GM06990 (cell line): ENCODE results near the gene KPNA4.

ENCODE experiments used
- DNase-seq: peaks from one replicate; pipeline ENCODE4 v3.0.0-alpha.2; 2011; ENCODE audit not compliant: insufficient read length; ENCODE audit errors: extremely low read depth
- H3K27me3 ChIP-seq: replicated peaks from 2 replicates; pipeline ENCODE4 v1.6.0; 2011; ENCODE audit warnings: low read length; ENCODE audit not compliant: control insufficient read depth, insufficient read depth
- H3K36me3 ChIP-seq: 2 replicates; pipeline ENCODE4 v1.5.1; 2011; ENCODE audit warnings: low read length; ENCODE audit not compliant: control insufficient read depth, insufficient read depth
- H3K4me3 ChIP-seq: replicated peaks from 2 replicates; pipeline ENCODE4 v1.5.1; 2011; ENCODE audit warnings: low read depth, mild to moderate bottlenecking, control low read depth, low read length
- CTCF ChIP-seq: IDR thresholded peaks from 2 replicates; pipeline ENCODE4 v1.5.1; 2011; ENCODE audit warnings: low read length, control low read depth, mild to moderate bottlenecking, inconsistent platforms; ENCODE audit not compliant: insufficient read depth, poor library complexity, severe bottlenecking

Gene KPNA4

GRCh38 chr3:160474416-160474838 is 90.9 kb downstream of the KPNA4 start:
- no peaks in the 10 kb centered on the region for H3K27me3 ChIP-seq
- H3K36me3 ChIP-seq: no peaks in the 10 kb centered on the region
- H3K4me3 ChIP-seq: no peak overlapping the region
- DNase-seq: no peak
- TF ChIP-seq CTCF: no peak

GRCh38 chr3:160473978-160474377 is 91.4 kb downstream of the KPNA4 start:
- no peak overlapping the region for H3K4me3 ChIP-seq
- no peaks in the 10 kb centered on the region for H3K36me3 ChIP-seq
- no peak for TF ChIP-seq CTCF
- no peak for DNase-seq
- H3K27me3 ChIP-seq: no peaks in the 10 kb centered on the region

GRCh38 chr3:160473221-160473620 is 92.2 kb downstream of the KPNA4 start:
- H3K27me3 ChIP-seq: no peaks in the 10 kb centered on the region
- H3K4me3 ChIP-seq: no peak overlapping the region
- DNase-seq: no peak
- no peak for TF ChIP-seq CTCF
- H3K36me3 ChIP-seq: no peaks in the 10 kb centered on the region

GRCh38 chr3:160472344-160472743 is 93.0 kb downstream of the KPNA4 start:
- no peak overlapping the region for H3K4me3 ChIP-seq
- no peak for TF ChIP-seq CTCF
- H3K36me3 ChIP-seq: no peaks in the 10 kb centered on the region
- no peak for DNase-seq
- H3K27me3 ChIP-seq: no peaks in the 10 kb centered on the region

GRCh38 chr3:160471892-160472291 is 93.5 kb downstream of the KPNA4 start:
- TF ChIP-seq CTCF: no peak
- no peaks in the 10 kb centered on the region for H3K27me3 ChIP-seq
- no peak overlapping the region for H3K4me3 ChIP-seq
- no peaks in the 10 kb centered on the region for H3K36me3 ChIP-seq
- DNase-seq: no peak

GRCh38 chr3:160470181-160470580 is 95.2 kb downstream of the KPNA4 start:
- no peaks in the 10 kb centered on the region for H3K27me3 ChIP-seq
- no peak for TF ChIP-seq CTCF
- DNase-seq: no peak
- H3K36me3 ChIP-seq: no peaks in the 10 kb centered on the region
- H3K4me3 ChIP-seq: no peak overlapping the region
